Sciatic nerve (tissue), 2 donors: ENCODE data around the gene MSI2. TPM values are rescaled to one million over a fixed set of nuclear protein-coding genes. Genes with fewer than 3 reads are reported as not detected.
A peak's percentile ranks its signal among the peaks of the same experiment; 100 is the strongest.
"Not testable (repeated sequence)": the region's sequence is repeated elsewhere in the genome, so short reads cannot be mapped to it uniquely, and the experiment has no call there.

Experiments used
- ATAC-seq: fragments of 200-7000 bp; cut with Tn5 transposase; one replicate; pipeline ENCODE4 v1.9.1; 2020; ENCODE audit warnings: mild to moderate bottlenecking, moderate library complexity
- DNase-seq: peaks from one replicate; pipeline ENCODE4 v3.0.0-alpha.2; 2020; ENCODE audit warnings: low spot score
- intact Hi-C: fragments of 100-400 bp; cut with DNase I; formaldehyde crosslinking; loops from one replicate; pipeline ENCODE4 v1.14.2; 2022
- total RNA-seq: library from RNA; stranded (reverse); fragmentation: NEBNext Ultra II Directional; extraction: Animal tissue kit (Norgen Biotek cat#: 25700); gene quantifications from one replicate; pipeline ENCODE4 v1.2.1, GENCODE V29; 2021
- donor health status: DM: no; HTN: no; CAD: no.
- donor health status: DM: no; HTN: no; CAD: no.

MSI2 gene
- total RNA-seq, 1 donor from 2014 or later, result 25.2 TPM

DNA sequence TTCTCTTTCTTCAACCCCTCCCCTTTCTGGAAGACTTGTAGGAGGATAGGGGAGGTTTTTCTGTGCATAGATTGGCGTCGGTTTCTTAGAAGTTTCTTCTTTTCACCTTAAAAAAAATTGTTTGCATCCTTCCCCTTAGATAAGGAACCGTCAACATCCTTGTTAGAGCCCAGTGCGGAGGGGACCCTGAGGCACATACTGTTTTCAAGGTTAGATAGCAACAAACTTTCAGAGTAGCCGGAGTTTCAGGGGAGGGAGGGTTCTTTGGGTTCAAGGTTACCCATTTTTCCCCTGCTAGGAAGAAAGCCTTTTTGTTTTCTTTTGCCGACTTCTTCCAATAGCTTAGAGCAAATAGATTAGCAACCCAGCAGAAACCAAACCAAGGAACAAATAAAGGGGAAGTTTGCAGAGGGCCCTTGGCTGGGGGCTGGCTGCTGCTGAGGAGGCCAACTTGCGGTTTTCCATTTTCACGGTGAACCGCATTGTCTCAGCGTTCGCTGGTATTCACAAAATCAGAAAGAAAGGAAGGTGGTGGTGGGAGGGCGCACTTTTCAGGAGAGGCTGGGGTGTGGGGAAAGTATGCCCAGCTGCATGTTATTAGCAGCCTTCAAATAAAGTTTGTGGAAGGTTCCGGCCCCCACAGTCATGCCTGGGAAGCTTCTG, 28.8 kb downstream of the MSI2 start:
- intact Hi-C loops, result loop anchor here (5.0 kb wide), 1 partner anchor 143 kb away; no protein-coding TSS in a partner anchor
- DNase-seq (no peak), ATAC-seq (no peak)

DNA sequence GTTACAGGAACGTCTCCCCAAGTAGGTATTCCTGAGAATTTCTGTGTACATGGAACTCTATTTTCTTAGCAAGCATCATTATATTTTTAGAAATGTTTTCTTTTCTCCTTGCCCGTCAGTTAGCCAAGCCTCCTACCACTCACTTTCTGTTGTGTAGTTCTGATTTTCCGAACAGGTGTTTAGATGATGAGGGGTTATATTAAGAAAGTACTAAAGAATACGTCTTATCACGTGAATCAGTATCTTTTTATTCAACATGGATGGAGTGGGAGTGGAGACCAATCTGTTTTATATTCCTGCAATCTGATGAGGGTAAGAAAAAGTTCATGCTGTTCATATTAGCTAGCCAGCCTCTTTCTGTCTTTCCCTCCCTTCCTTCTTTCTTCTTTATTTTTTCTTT, 29.4 kb downstream of the MSI2 start:
- intact Hi-C loops, result no loop called here
- DNase-seq (no peak), ATAC-seq (no peak)

DNA sequence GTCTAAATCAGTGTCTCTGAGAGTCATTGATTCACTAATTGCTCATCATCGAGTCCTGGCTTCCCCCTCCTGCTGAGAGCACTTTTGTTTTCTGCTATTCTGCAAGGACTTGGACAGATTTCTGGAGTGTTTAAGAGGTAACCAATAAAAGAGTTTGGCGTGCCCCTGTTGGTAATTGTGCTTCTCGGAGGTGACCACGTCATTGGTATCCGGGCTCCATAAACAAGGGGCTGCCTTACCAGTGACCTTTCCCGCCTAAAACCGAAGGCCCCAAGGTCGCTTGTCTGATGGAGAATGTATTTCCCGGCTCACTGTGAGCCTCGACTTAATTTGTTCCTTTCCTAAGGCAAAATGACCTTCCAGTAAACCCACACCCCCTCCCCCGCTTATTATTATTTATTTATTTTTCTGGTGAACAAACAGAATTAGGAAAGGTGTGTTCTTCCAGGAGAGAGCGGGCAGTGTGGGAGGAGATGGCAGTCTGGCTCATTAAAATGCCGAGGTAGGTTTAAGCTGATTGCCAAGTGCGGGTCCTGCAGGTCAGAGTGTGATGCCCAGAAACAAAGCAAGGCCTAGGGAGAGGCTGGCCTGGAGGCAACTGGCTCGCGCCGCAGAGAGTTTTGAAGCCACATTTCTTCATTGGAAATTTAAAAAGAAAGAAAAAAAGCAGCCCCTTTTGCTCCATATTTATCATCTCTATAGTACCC, 30.2 kb downstream of the MSI2 start:
- no peak for DNase-seq
- intact Hi-C loops, result no loop called here
- no peak for ATAC-seq

DNA sequence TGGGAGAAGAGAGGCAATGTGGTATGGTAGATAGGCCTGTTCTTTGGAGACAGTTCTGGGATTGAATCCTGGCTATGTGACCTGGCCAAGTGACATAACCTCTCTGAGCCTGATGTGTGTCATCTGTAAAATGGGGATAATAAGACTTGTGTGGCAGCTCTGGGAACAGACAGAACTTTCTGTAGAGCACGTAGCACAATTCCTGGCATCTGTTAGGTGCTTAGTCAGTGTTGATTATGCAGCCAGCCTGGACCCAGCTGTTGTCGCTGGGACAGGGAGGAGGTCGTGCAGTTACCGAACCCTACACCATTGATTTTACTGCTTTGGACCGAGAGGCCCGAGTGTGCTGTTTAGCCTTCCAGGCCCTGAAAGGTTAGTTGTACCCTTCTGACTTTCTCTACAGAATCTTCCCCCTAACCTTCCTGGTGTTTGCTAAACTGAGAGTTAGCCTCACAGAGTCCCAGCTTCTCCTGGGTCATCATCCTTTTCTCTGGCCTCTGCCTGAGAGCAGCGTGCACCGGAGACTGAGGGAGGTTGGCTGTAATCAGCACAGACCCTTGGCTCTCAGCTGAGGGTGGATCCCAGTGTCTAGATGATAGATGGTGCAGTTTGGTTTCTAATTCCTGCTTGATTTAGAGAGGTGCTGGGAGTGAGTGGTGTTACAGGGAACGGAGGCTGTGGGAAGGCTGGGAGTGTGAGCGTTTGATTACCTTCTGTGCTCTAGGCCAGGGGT, 31.9 kb downstream of the MSI2 start:
- DNase-seq, result no peak
- ATAC-seq, result peak; percentile 26
- intact Hi-C loops, result no loop called here

DNA sequence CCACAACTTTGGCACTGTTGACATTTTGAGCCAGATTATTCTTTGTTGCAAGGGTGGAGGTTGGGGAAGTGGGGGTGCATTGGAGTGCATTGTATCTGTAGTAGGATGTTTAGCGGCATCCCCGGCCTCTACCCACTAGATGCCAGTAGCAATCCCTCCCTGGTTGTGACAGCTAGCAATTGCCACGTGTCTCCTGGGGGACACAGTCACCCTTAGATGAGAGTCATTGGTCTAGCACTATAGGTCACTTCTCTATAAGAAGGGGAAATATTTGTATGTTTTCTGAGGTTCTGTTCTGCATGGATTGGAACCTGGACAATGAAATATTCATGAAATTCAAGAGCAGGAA, 32.4 kb downstream of the MSI2 start:
- ATAC-seq (no peak), DNase-seq (no peak)
- intact Hi-C loops, result no loop called here

DNA sequence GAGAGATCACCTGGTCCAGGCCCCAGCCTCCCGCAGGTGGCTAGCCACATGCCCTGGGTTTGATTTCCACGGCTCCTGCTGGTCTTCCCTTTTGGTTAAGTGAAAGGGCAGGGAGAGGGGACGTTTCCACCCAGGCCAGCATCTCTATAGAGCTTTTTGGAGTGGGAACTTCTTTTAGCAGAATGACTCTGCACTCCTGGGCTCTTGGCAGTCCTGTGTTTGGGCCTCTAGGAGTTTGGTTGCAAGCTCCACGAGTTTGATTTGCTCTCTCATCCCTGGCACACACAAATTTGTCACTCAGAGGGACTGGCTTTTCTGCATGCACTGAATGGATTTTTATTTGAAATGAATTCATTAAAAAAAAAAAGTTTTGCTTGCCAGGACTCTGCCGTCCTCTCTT, 32.8 kb downstream of the MSI2 start:
- intact Hi-C loops, result no loop called here
- ATAC-seq (no peak), DNase-seq (no peak)

DNA sequence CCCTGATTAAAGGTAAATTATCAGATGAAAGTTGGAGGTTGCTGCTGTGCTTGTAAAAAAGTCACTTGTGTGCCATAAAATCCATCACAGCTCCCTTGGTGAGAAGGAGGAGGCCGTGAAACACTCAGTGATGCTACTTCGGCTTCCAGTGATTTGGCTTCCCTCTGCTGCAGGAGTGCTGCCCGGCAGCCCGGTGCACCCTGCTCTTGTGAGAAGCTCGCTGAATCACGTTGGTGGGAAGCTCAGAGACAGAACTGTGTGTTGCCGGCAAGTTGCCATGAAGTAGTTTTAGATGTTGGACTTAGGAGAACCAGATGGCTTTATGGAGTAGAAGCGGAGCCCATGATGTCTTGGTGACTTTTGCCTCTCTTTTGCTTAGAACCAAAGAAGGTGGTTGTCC, 33.3 kb downstream of the MSI2 start:
- no peak for DNase-seq
- no peak for ATAC-seq
- intact Hi-C loops, result no loop called here

DNA sequence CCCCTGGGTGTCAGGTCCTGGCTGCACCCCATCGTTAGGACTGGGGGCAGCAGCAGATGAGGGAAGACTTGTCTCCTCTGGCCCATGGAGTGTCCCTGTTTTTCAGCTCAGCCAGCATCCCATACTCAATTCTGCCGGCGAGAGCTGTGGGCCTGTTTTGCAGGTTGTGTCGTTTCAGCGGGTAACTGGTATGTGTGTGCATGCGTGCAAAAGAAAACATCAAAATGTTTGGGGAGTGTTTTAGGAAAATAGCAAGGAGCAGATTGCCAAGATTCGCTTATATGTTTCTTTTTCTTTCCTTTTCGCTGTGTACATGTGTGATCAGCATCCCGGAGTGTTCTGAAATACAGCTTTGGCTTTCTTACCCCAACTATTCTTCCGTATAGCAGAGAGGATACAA, 34.7 kb downstream of the MSI2 start:
- ATAC-seq (no peak), DNase-seq (no peak)
- intact Hi-C loops, result no loop called here

DNA sequence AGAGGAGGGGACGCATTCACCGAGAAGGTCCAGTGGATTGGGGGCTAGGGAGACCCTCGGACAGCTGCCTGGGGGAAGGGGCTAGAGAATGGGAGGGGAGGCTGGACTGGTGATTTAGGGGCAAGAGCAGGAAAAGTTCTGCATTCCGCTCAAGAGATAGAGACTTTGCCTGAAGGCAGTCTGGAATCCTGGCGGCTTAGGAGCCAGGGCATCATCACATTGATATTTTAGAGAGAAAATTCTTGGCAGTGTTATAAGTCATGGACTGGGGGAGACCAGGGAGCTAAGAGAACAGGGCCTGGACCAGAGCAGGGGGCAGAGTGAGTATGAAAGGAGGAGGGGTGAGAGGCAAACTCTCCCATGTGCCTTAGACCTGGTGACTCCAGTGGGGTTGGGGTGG, 35.8 kb downstream of the MSI2 start:
- DNase-seq, result no peak
- no peak for ATAC-seq
- intact Hi-C loops, result no loop called here

DNA sequence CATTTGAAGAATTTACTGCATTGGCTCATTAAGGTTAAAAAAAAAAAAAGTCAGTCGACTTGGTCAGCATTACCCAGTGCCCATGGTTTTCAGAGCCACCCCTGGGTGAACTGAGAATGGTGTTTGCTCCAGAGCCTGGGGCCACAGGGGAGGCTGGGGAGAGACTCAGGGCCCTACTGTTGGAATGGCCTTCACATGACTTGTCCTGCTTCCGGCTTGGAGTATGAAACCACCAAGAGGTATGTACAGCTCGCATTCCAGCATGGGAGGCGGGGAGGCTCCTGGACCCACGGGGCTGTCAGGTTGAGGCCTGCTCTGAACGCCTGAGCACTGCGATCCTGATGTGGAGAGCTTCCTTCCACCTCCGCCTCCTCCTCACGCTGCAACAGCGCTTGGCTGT, 36.8 kb downstream of the MSI2 start:
- no peak for DNase-seq
- no peak for ATAC-seq
- intact Hi-C loops, result no loop called here

DNA sequence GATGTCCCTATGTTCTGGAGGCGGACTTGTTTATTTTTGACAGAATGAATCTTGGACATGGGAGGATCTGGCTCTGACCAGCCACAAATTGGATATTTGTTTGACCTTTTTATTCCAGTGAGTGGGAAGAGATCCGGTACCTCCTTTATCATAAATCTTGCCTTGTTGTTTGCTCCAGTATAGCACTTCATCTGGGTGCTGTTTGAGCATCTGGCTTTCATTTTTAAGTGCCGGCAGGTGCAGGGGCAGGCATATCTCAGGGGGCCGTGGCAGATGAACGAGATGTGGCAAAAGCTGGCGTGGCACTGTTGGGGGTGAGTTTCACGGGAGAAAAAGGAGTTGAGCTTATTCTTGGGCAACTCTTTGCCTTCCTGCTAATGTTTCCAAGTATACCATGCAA, 37.8 kb downstream of the MSI2 start:
- intact Hi-C loops, result no loop called here
- DNase-seq (no peak), ATAC-seq (no peak)

DNA sequence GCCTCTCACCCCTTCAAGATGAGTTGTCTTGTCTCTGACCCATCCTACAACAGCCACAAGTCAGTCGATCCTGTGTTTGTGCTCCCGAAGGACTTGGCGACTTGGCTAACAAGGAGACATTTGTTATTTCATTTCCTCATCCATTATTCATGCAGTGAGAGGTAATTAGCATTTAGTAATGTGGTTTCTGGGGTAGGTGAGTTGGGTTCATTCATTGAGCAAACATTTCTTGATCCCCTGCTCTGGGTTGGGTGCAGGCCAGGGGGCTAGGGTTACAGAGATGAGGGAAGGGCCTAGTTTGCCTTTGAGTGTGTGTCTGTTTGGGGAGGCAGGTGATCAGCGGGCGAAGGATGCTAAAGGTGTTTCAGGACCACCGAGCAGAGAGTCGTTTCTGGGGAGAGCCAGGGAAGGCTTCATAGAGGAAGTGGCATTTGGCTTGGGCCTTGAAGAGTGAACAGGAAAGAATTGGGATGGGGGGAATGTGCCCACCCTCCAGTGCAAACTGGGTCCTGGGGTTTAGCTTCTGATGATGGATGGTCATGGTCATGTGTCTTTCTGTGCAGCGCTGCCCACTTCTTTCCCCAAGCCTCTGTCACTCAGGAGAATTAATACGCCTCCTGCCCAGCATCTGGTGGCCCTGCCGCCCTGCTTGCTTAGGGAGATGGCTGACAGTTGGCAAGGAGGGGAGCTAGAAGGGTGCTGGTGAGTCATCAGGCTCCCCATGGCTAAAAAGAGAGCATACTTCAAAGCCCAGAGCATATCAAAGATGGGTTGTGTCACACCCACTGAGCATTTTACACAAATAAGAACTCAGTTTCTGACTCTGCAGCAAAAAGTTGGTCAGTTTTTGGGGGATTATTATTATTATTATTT, 38.5 kb downstream of the MSI2 start:
- DNase-seq (no peak), ATAC-seq (no peak)
- intact Hi-C loops, result no loop called here

DNA sequence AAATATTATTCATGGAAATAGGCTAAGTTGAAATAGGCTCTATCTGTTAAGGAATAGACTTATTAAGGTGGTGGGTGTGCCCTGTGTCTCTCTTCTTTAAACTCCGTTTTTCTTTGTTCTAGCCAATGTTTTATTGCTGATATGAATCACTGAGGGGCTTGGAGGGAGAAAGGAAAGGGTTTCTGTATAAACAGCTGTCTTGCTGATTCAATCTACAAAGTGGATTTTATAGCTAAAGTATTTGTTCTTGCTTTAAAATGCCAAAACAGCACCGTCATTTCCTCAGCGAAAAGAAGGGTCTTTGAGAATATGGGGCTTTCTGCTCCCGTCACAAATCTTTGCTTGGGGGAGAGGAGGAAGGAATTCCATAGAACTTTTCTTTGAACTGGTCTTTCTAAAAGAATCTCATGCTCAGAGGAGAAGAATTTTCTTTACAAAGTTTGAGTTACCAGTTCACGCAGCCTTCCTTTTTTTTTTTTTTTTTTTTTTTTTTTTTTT, 39.3 kb downstream of the MSI2 start:
- no peak for ATAC-seq
- intact Hi-C loops, result no loop called here
- DNase-seq, result no peak

DNA sequence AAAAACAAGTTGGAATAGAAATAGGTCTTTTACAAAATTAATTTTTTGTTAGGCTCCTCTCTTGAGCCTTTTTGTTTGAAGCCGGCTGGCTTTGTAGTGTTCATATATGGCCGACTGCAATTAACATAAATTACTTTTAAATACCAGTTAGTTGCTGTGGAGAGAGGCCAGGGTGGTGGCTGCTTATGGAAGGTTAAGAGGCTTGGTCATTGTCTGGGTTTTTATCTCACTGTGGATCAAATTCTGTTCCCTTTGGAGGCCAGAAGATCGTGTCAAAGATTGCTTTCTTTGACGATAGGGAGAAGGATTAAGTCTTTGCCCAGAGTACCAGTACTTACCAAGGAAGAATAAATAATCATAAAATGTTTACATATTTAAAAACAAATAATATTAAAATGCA, 39.9 kb downstream of the MSI2 start:
- ATAC-seq (no peak), DNase-seq (no peak)
- intact Hi-C loops, result no loop called here

DNA sequence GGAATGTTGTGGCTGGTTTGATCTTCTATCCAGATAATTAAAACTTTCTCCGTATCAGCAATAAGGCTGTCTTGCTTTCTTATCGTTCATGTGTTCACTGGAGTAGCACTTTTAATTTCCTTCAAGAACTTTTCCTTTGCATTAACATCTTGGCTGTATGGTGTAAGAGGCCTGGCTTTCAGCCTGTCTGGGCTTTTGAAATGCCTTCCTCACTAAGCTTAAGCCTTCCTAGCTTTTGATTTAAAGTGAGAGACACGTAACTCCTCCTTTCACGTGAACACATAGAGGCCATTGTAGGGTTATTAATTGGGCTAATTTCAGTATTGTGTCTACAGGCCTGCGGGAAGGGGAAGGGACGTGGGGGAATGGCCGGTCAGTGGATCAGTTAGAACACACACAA, 42.9 kb downstream of the MSI2 start:
- no peak for DNase-seq
- ATAC-seq, result no peak
- intact Hi-C loops, result no loop called here

DNA sequence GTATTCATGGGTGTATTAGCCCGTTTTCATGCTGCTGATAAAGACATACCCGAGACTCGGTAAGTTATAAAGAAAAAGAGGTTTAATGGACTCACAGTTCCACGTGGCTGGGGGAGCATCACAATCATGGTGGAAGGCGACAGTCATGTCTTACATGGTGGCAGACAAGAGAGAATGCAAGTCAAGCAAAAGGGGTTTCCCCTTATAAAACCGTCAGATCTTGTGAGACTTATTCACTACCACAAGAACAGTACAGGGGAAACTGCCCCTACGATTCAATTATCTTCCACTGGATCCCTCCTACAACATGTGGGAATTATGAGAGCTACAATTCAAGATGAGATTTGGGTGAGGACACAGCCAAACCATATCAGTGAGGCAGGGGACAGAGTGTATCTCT, 44.3 kb downstream of the MSI2 start:
- ATAC-seq, DNase-seq, intact Hi-C loops: not testable (repeated sequence)

DNA sequence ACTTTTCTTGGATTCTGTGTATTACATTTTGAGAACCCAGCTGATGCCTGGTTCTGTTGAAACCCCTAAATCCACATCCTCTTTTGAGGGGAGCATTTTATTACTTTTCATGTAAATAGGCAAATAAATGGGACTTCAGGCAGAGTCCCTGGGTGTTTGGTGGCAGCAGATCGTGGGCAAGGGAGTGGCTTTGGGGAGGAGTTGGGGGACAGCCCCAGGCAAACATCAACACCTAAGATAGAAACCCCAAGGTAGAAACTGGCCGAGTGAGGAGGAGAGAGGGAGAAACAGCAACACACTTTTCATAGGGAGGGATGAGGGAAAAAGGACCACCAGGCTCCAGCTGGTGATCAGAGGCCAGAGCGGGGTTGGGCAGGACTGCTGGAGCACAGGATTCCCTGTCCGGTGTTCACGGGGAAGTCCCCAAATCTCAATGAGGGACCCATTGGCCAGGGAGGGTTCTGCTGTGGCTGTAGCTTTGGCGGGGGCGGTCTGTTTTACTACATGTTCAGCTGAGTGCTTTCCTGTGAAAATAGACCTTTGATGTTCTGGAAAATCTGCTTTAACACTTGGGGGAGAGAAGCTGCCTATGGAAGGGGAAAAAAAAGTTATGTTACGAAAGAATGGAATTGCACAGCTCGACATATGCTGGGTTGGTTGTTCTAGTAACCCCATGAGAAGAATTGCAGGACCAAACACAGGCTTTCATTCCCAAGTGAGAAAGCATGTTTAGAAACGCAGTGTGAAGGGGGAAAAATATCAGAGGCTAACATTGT, 46.6 kb downstream of the MSI2 start:
- DNase-seq, result no peak
- no peak for ATAC-seq
- intact Hi-C loops, result no loop called here

DNA sequence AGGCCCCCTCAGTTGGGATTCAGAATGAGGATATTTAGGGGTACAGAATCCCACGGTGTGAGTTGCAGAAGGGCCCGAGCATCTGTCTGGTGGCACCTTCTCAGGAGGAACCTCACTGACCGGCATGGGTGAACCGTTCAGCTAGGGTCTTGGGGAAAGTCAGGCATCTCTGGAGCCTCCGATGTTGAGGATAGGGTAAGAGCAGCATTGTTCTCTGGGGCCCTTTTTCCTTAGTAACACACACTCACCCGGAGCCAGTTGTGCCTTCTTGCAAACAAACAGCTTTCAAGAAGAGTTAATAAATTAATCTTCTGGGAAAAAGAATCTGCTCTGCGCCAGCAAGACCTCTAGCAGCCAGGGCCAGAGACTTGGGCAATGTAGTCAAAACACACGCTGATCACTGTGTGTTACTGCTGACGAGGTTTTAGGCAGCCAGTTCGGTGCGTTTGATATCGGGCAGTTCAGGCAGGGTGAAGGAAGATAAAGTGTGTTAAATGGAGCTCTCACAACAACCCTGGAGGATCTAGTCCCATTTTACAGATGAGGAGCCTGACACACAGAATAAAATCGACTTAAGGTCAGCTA, 48.9 kb downstream of the MSI2 start:
- no peak for ATAC-seq
- no peak for DNase-seq
- intact Hi-C loops, result no loop called here
